Activated CD8-positive, alpha-beta memory T cell treated with anti-CD3 and anti-CD28 coated beads, Interleukin-2, amount 50 U/mL, for 24 hours (primary cell): ENCODE data around the gene FRMD4A.

Source experiments
- DNase-seq: peaks from one replicate; pipeline ENCODE4 v3.0.0-alpha.2; 2020; ENCODE audit errors: extremely low read depth

Gene FRMD4A

GRCh38 chr10:14330388-14331061 lies at the start of gene FRMD4A:
Gene FRMD4A, minus strand, starts transcription at chr10:14330924.
- DNase-seq: no peak

GRCh38 chr10:14379556-14380280 lies 49.0 kb upstream of the FRMD4A start:
- DNase-seq: no peak

- no peak for DNase-seq
Measured at GRCh38 chr10:14378387-14378960, 47.8 kb upstream of the FRMD4A start.

GRCh38 chr10:14377591-14378175 lies 47.0 kb upstream of the FRMD4A start:
- no peak for DNase-seq

- no peak for DNase-seq
Measured at GRCh38 chr10:14374745-14375445, 44.2 kb upstream of the FRMD4A start.

GRCh38 chr10:14372606-14373005 lies 41.9 kb upstream of the FRMD4A start:
- no peak for DNase-seq

- DNase-seq: no peak
Measured at GRCh38 chr10:14371581-14371980, 40.9 kb upstream of the FRMD4A start.

- no peak for DNase-seq
Measured at GRCh38 chr10:14370894-14371293, 40.2 kb upstream of the FRMD4A start.

GRCh38 chr10:14369906-14370305 lies 39.2 kb upstream of the FRMD4A start:
- DNase-seq: no peak

- no peak for DNase-seq
Measured at GRCh38 chr10:14366760-14367159, 36.0 kb upstream of the FRMD4A start.

- DNase-seq: no peak
Measured at GRCh38 chr10:14365266-14365665, 34.5 kb upstream of the FRMD4A start.

- no peak for DNase-seq
Measured at GRCh38 chr10:14362104-14362503, 31.4 kb upstream of the FRMD4A start.

GRCh38 chr10:14360961-14361360 lies 30.2 kb upstream of the FRMD4A start:
- DNase-seq: no peak

- no peak for DNase-seq
Measured at GRCh38 chr10:14360515-14360914, 29.8 kb upstream of the FRMD4A start.

- DNase-seq: no peak
Measured at GRCh38 chr10:14358886-14359573, 28.3 kb upstream of the FRMD4A start.

GRCh38 chr10:14356921-14357320 lies 26.2 kb upstream of the FRMD4A start:
- no peak for DNase-seq

GRCh38 chr10:14355750-14356149 lies 25.0 kb upstream of the FRMD4A start:
- no peak for DNase-seq

GRCh38 chr10:14353291-14353913 lies 22.7 kb upstream of the FRMD4A start:
- DNase-seq: no peak

- DNase-seq: no peak
Measured at GRCh38 chr10:14350006-14350405, 19.3 kb upstream of the FRMD4A start.

GRCh38 chr10:14349081-14349480 lies 18.4 kb upstream of the FRMD4A start:
- DNase-seq: no peak

- no peak for DNase-seq
Measured at GRCh38 chr10:14345262-14345661, 14.5 kb upstream of the FRMD4A start.
